CD4-positive, alpha-beta T cell treated with Interferon alpha-2 for 1 hour (primary cell): Measurements from ENCODE around the gene R3HDM2.
A peak's percentile ranks its signal among the peaks of the same experiment; 100 is the strongest.

Experiments used
- DNase-seq, 2 donors: peaks; one replicate each; pipeline ENCODE4 v3.0.0-alpha.2; 2020 to 2022

Gene R3HDM2

DNA sequence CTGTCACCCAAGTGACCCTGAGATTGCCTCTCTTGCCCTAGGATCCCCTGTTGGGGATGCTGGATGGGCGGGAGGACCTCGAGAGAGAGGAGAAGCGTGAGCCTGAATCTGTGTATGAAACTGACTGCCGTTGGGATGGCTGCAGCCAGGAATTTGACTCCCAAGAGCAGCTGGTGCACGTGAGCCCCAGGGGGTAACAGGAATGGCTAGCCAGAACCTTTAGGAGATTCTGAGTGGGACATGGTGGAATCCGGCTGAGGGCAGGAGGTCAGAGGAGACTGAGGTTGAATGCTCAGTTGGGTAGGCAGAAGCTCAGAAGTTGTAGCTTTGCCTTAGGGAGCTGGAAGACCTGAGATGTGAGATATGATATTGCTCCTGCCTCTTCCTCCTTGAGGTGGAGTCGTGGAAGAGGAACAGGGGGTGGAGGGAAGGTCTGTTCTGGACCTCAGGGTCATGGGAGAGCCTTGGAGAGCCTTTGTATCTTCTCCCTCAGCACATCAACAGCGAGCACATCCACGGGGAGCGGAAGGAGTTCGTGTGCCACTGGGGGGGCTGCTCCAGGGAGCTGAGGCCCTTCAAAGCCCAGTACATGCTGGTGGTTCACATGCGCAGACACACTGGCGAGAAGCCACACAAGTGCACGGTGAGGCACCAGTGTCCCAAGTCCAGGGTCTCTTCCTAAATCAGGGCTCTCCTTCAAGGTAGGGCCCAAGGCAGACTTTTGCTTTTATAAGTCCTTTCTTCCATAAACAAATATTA is 35.1 kb upstream of the R3HDM2 start:
- DNase-seq: no peak

DNA sequence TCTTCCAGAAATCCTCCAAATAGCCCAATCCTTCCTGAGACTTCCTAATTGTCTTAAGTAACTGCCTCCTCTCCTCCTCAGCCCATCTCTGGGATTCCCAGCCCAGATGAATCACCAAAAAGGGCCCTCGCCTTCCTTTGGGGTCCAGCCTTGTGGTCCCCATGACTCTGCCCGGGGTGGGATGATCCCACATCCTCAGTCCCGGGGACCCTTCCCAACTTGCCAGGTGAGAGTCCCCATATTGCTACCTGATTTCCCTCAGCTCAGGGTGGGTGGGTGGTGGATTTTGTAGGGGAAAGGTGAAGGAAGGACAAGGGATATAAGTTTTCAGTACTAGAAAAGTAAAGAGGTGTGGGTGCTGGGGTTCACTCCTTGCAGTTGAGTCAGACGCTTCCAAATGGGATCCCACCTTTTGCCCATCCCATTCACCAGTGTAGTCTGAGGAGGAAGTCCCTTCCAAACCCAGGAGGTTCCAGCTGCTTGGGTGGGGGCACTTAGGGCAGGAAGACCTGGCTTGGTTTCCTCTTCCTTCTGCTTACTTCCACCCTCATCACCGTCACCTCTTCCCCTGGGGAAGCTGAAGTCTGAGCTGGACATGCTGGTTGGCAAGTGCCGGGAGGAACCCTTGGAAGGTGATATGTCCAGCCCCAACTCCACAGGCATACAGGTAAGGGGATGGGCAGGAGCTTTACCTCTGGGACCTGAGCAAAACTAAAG is 34.3 kb upstream of the R3HDM2 start:
- no peak for DNase-seq

DNA sequence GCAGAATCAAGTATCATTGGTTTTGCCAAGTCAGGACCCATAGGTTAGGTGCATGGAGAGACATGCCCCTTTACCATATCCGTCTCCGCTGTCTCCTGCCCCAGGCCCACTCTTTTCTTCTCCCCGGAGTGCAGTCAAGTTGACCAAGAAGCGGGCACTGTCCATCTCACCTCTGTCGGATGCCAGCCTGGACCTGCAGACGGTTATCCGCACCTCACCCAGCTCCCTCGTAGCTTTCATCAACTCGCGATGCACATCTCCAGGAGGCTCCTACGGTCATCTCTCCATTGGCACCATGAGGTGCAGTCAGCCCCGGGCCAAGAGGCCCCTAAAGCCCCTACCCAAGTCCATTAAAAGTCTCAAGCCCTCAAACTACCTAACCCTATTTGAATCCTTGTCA is 33.7 kb upstream of the R3HDM2 start:
- no peak for DNase-seq

DNA sequence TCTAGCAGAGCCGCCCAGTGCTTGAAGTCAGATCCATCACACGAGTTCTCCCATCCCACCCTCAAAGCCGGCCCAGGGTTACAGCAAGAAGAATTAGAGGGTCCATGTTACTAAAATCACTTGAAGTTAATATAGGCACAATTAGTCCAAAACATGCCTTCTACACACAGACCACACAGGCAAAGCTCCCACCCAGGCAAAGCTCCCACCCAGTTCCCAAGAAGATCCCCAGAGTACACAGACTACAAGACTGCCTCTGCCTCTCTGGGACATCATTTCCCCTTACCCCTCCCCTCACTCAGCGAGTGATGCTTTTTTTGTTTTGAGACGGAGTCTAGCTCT is 32.0 kb upstream of the R3HDM2 start:
- DNase-seq: no peak

DNA sequence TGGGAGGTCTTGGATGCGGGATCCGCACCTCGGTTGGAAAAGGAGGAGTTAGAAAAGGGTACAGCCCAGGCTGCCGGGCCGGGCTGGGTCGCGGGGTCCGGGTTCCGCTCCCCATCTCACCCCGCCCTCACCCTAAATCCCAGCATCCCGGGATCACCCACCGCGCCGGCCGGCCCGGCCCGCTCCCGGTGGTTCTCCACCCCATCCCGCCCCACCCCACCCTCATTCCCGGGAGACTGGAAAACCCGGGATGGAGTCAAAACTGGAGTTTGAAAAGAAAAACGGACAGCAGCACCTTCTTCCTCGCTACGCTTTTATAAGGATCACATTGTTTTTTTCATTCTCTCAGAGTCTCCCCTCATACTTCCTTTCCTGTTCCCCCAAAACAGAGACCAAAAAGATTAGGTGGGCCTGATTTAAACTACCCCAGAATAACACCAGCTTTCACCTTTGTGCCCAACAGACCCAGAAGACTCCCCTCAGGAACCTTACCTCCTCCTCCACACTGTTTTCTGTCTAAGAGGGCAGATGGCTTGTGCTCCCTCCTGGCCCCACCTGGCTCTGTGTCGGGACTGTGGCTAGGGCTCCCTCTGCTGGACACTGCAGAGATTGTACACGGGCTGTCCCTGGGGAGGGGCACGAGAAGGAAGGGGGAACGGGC is 31.5 kb upstream of the R3HDM2 start:
- DNase-seq: peak; percentile 89 to 92

DNA sequence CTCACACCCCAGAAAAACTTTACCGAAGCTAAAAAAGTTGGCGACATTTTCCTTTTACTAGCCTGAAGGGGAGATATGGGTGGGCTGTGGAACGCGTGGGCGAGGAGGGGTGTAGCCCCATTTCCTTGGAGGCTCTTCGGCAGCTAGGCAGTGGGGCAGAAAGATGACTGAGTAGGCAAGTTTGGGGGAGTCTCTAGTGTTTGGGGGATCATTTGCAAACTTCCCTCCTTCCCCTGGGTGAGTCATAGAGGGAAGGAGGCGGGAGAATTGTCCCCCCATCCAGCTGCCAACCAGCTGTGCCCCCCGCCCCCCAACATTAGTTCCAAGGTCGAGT is 31.0 kb upstream of the R3HDM2 start:
- no peak for DNase-seq

DNA sequence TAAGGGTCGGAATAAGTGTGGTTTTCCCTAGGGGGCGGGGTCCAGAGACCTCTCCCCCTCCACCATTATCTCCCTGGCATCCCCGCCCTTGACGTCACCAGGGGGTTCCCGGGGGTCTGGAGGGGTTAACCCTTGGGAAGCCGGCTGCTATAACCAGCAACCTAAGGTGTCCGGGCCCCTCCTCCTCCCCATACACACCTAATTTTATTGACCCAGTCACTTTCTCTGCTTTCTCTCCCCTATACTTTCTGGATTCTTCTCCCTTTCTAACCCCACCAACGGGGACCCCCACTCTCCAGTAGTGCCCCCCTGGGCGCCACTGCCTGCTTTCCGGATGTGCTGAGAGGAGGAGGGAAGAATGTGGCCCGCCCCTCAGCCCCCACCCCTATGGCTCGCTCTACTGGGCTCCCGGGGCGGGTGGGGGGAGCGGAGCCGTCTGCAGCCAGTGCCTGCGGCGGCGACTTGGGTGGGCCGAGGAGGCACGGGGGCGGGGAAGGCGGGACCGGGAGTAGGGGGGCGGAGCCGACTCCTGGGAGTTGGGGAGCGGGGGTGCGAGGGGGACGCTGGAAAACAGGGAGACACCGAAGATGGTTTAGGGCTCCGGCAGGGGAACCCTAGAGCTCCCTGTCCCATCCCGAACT is 30.6 kb upstream of the R3HDM2 start:
- DNase-seq: peak; percentile 43 to 56

DNA sequence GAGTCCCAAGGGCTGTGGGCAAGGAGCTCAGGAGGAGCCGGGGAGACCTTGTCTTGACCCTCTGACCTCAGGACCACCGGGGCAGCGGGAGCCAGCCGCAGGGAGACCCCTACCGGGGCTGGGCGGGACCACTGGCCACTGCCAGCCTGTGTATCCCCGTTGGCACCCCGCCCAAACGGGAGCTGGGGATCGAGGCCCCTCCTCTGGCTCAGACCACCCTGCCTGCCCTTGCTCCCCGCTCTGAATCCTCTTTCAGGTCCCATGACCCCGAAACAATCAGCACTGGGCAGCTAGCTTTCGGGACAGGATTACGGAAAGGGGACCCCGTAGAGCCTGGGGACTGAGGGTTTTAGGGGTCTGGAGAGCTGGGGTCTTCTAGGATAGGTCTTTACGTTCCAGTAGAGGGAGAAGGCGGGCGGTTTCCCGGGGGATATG is 30.0 kb upstream of the R3HDM2 start:
- DNase-seq: no peak

DNA sequence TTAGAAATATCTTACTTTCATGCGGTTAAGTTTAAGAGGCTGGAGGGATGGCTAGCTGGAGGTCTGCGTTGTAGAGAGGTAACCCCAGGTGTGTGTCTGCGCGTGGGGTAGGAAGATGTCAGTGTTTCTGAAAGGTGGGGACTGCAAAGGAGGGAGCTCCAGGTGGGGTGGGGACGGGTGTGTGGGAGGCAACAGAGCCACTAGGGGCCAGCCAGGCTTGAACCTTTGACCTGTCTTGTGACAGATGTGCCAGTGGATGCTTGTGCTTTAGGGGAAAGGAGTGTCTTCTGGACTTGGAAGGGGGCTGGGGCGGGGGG is 29.6 kb upstream of the R3HDM2 start:
- DNase-seq: peak in 1 of 2 donors; percentile 36

DNA sequence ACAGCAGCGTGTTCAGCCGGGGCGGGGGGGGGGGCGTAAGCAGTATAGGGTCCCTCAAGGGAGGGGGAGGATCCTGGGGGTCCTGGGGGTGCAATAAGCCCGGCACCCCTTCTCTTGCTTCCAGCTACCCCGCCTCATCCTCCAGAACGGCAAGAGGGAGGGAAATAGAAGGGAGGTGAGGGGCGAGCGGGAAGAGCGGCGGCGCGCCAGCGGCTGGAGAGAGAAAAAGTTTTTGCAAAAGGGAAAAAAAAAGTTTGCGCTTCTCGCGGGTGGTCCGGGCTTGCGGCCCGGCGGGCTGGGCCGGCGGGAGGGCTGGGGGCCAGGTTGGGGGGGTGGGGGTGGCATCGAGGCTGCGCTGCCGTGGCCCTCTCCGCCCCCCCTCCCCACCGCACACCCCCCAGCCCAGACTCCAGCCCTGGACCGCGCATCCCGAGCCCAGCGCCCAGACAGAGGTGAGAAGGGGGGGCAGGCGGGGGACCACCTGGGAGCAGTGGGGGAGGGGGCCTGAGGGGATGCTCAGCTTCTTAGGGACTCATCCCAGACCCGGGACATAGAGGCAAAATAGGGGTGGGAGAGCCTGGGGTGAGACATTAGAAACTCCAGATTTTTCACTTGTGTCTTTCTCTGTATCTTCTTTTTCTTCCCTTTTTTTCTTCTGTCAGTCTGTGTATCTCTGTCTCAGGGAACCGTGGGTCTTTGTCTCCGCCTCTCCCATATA is 29.1 kb upstream of the R3HDM2 start, which contains the start of gene GLI1:
Gene GLI1 (plus strand): TSS at position 36 of the 718 bp plus-strand sequence. CDS start 3,907 bp downstream, outside the sequence.
- no peak for DNase-seq

DNA sequence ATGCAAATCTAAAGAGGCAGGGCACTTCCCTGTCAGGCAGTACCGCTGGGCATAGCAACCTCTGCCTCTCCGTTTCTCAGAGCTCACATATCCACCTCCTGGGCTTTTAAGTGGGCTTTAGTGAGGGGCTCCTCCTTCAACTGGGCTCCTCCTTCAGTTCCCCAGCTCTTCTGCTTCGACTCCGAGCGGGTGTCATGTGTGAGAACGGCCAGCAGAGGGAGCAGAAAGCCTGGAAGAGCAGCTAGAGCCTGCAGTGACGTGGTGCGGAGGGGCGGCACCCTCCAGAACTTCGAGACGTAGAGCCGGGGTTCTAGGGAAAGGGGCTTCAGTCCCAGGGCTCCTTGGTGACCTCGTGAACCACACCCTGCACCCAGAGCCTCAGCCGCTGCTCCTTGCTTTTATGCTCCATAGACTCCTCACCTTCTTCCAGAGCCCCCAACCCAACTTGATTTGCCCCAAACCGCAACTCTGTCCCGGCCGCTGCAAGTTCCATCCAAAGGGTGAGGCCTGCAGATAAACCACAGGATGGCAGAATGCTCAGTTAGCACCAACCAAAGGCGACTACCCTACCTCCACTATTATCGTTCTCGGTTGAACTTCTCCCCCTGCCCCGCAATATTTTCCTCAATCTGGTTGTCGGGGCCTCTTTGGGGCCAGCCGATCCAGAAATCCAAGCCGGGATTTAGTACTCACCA is 28.4 kb upstream of the R3HDM2 start:
- peak; percentile 95 to 96 for DNase-seq

DNA sequence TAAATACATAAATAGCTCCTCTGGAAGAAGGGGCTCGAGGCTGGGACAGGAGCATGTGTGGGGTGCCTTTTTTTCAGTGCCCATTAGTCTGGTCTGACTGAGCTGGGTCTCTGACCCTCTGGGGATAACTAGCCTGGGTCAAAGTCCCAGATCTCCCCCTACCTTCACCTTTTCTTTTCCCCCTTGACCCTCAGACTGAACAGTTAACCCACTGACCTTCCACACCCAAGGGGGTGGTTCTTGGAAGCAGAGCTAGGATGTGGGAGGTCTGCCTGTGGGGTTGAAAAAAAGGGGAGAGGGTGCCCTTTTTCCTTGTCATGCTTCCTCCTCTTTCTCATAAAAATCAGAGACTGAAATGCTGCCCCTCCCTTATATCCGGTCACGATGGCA is 27.8 kb upstream of the R3HDM2 start:
- DNase-seq: no peak

DNA sequence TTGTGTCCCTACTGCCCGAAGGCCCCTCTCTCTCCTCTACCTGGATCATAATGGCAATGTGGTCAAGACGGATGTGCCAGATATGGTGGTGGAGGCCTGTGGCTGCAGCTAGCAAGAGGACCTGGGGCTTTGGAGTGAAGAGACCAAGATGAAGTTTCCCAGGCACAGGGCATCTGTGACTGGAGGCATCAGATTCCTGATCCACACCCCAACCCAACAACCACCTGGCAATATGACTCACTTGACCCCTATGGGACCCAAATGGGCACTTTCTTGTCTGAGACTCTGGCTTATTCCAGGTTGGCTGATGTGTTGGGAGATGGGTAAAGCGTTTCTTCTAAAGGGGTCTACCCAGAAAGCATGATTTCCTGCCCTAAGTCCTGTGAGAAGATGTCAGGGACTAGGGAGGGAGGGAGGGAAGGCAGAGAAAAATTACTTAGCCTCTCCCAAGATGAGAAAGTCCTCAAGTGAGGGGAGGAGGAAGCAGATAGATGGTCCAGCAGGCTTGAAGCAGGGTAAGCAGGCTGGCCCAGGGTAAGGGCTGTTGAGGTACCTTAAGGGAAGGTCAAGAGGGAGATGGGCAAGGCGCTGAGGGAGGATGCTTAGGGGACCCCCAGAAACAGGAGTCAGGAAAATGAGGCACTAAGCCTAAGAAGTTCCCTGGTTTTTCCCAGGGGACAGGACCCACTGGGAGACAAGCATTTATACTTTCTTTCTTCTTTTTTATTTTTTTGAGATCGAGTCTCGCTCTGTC is 26.1 kb upstream of the R3HDM2 start:
- DNase-seq: no peak

DNA sequence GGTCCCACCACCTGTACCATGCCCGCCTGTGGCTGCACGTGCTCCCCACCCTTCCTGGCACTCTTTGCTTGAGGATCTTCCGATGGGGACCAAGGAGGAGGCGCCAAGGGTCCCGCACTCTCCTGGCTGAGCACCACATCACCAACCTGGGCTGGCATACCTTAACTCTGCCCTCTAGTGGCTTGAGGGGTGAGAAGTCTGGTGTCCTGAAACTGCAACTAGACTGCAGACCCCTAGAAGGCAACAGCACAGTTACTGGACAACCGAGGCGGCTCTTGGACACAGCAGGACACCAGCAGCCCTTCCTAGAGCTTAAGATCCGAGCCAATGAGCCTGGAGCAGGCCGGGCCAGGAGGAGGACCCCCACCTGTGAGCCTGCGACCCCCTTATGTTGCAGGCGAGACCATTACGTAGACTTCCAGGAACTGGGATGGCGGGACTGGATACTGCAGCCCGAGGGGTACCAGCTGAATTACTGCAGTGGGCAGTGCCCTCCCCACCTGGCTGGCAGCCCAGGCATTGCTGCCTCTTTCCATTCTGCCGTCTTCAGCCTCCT is 25.4 kb upstream of the R3HDM2 start:
- DNase-seq: peak; percentile 57 to 71

DNA sequence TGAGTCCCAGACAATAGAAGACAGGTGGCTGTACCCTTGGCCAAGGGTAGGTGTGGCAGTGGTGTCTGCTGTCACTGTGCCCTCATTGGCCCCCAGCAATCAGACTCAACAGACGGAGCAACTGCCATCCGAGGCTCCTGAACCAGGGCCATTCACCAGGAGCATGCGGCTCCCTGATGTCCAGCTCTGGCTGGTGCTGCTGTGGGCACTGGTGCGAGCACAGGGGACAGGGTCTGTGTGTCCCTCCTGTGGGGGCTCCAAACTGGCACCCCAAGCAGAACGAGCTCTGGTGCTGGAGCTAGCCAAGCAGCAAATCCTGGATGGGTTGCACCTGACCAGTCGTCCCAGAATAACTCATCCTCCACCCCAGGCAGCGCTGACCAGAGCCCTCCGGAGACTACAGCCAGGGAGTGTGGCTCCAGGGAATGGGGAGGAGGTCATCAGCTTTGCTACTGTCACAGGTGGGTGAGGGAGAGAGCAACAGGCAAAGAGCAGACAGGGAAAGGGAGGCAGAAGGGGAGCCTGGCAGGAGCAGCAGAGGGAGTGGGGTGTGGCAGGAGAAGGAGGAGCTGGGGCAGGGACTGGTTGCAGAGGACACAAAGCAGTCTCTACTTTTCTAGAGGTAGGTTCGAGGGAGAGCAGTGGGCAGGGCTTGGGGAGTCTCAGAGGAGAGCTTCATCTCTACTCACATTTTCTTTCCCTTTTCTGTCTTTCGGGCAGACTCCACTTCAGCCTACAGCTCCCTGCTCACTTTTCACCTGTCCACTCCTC is 24.7 kb upstream of the R3HDM2 start:
- DNase-seq: no peak

DNA sequence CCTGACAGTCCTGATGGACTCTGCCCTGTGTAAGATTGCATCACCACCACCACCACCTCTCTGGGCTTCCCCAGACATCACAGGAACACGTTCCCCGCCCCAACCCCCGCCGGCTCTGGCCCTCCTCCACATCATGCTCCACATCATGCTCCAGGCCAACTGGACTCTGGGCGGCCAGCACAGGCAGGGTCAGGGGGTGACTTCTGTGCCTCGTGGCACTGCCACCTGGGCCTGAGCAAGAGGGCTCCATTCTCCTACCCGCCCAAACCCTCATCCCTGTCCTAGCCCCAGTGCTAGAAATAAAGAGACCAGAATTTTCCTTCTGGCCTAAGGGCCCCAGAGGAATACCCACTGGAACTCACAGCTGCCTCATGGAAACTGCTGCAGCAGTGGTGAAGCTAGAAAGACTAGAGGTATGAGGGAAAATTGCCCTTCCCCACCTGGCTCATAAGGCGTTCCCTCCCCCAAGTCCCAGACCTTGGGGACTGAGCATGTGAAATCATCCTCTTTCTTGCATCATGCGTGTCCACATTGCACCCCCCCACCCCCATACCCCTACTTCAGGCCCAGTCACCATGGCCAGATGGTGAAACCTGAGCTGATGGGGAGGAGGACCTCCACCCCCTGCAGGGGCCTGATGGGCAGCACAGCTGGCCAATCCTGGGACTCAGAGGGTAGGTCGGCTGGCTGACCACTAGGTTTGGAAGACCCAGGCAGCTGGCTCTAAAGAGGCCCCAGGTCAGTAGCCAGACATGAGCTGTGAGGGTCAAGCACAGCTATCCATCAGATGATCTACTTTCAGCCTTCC is 23.9 kb upstream of the R3HDM2 start, which contains the start of gene INHBE:
Gene INHBE (plus strand): TSS at position 742 of the 808 bp plus-strand sequence. CDS start 230 bp downstream, outside the sequence.
- no peak for DNase-seq

DNA sequence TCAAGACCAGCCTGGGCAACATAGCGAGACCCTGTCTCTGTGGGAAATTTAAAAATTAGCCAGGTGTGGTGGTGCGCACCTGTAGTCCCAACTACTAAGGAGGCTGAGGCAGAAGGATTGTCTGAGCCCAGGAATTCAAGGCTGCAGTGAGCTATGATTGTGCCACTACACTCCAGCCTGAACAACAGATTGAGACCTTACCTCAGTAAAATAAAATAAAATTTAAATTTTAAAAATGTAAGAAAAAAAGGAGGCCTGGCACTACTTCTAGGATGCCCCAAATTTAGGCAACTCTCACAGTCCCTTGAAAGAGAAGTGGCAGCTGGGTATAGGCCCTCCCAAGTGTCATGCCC is 23.3 kb upstream of the R3HDM2 start:
- DNase-seq: no peak

DNA sequence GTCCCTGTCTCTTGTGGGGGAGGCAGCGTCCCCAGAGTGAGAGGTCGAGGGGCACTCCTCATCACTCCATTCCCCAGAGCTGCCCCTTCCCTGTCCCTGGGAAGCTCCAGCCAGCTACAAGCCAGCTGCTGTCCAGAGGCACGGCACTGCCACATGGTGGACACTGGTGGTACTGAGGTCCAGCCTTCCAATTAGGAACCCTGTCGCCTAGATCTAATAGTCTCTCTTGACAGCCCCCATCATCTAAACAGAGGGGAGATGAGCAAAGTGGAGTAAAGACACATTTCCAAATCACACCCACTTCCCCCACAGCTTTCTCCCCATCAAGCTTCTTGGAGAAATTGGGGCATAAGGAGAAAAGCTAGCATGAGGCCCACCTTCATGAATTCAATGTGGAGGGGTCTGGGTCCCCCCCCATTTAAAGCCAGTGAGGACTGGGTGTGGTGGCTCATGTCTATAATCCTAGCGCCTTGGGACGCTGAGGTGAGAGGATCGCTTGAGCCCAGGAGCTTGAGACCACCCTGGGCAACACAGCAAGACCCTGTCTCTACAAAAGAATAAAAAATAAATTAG is 22.2 kb upstream of the R3HDM2 start:
- DNase-seq: peak; percentile 46 to 55
